Melanocyte of skin (primary cell): ENCODE results near the gene KATNAL2. TPM values are rescaled to one million over a fixed set of nuclear protein-coding genes. Genes with fewer than 3 reads are reported as not detected.

Source experiments
- small RNA-seq, 2 donors: library from RNA; depleted of rRNA; stranded (forward); fragments of <200 nt; gene quantifications; one replicate each; pipeline ENCODE3, GENCODE V24; 2012
- total RNA-seq, 2 donors: library from RNA; depleted of rRNA; stranded (reverse); fragments of >200 nt; gene quantifications; 2 replicates each; pipeline ENCODE4 v1.2.3, GENCODE V29; 2012

The KATNAL2 gene, protein sequence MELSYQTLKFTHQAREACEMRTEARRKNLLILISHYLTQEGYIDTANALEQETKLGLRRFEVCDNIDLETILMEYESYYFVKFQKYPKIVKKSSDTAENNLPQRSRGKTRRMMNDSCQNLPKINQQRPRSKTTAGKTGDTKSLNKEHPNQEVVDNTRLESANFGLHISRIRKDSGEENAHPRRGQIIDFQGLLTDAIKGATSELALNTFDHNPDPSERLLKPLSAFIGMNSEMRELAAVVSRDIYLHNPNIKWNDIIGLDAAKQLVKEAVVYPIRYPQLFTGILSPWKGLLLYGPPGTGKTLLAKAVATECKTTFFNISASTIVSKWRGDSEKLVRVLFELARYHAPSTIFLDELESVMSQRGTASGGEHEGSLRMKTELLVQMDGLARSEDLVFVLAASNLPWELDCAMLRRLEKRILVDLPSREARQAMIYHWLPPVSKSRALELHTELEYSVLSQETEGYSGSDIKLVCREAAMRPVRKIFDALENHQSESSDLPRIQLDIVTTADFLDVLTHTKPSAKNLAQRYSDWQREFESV
- 1 to 10 TPM; 2.1 to 2.7 TPM for total RNA-seq

DNA sequence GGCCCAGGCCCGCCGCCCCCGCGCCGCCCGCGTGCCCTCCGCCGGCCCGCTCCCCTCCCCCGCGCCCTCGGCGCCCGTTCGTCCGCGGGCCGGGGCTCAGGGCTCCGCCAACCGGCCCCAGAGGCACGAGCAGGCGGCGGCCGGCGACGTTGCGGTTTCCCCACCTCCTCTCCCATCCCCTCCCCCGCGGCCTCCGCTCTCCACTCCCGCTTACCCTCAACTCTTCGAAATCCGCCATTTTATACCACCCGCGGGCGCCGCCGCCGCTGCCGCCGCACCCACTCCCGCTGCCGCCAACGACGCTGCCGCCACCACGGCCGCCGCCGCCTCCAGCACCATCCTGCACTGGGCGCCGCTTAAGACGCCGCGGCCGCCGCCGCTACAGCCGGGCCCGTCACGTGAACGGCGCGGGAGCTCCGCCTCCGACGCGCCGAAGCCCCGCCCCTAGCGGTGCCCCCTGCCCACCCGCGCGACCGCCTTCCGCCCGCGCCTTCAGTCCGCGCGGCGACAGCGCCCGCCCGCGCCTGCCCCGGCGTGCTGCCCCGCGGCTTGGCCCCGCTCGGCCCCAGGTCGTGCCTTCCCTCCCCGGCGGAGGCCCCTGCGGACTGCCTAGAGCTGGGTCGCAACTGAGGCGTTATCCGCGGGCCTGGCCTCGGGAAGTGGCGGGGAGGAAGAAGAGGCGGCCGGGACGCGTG is at the start of gene KATNAL2, which contains the start of gene PIAS2:
Gene KATNAL2 (plus strand): TSS at position 495 of the 695 bp plus-strand sequence. CDS start 29,271 bp downstream, outside the sequence.
Gene PIAS2 (minus strand): TSS at position 400 of the 695 bp plus-strand sequence. CDS start 162 bp downstream, at position 238.

DNA sequence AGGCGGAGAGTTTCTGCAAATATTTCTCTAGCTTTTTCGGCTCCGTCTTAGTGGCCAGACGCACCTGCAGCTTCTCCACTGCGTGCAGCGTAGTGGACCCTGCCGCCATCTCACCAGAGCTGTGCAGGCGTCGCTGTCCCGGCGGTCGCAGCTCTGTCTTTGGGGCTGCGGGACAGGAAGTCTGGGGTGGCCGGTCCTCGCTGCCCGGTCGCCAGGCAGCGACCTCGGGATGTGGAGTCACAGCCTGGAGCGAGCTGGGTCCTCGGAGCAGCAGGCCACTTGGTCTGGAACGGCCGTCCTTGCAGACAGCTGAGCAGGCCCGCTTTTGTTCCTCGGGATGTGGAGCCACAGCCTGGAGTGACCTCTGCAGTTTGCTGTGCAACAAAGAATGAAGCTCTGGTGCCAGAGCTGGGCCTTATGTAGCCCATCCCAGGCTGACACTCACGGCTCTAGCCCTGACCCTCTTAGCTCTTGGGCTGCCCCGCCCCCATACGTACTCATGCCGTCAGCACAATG is 117.8 kb downstream of the KATNAL2 start, which contains the start of gene ELOA2:
Gene ELOA2 (minus strand): TSS at position 466 of the 516 bp plus-strand sequence. CDS start 357 bp downstream, at position 109.

DNA sequence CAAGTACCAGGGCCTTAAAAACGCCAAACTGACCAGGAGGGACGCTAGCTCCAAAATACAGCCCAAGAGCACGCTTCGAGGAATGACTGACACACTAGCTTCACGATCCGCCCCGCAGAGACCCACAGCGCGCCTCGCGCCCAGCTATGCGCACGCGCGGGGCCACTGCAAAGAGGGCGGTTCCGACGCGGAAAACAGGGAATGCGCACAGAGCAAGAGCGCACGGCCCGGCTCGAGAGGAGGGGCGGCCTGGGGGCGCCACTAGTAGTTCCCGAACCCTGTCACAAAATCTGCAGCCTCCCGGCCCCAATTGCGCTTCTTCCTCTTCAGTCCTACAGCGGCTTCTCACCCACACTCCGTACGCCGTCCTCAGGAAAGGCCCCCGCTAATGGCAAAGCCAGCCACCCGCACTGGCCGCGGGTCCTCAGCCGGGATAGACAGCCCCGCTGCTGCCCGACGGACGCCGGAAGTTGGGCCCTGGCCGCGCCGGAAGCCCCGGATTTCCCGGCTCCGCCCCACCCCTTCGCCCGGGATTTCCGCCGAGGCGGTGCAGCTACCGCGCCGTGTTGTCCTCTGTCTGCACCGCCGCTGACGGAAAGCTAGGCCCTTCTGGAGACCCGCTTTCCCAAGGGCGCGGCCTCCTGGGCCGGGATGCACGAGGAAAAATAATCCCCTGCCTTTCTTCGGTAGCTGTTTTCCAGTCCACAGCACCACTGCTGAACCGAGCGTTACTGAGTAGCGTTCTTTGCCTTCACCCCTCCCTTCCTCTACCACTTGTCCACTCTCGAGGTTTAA is 232.8 kb downstream of the KATNAL2 start, which contains the start of gene HDHD2:
Gene HDHD2 (minus strand): TSS at position 472 of the 795 bp plus-strand sequence. CDS start 14,061 bp downstream, outside the sequence.

Small RNA genes within 50 kb of the gene (small RNA-seq; reads per million reads assigned to genes)
- gene AC012254.4: 0 reads per million in 2 donors

Other genes starting within 250 kb of the KATNAL2 start
- under 1 TPM; 0.33 to 0.34 TPM for gene ST8SIA5, start 160.5 kb upstream of the KATNAL2 start, total RNA-seq
- gene PIAS2, start 95 bp upstream of the KATNAL2 start, total RNA-seq: 10 to 100 TPM; 21.0 to 25.6 TPM
- not detected for gene ELOA2, start 118.0 kb downstream of the KATNAL2 start, total RNA-seq
- 10 to 100 TPM; 19.3 to 25.5 TPM for gene HDHD2, start 232.9 kb downstream of the KATNAL2 start, total RNA-seq